Activated CD4-positive, alpha-beta memory T cell treated with anti-CD3 and anti-CD28 coated beads for 36 hours (primary cell): ENCODE results near the gene CPA4. TPM values are rescaled to one million over a fixed set of nuclear protein-coding genes. Genes with fewer than 3 reads are reported as not detected.

Experiments
- CTCF ChIA-PET: fragments of 350-600 bp; sonication (Branson Sonifier 250); formaldehyde crosslinking; loops from one replicate; lab custom pipeline; 2021; ENCODE audit warnings: antibody characterized with exemption, inconsistent platforms; lab: Charles Lee
- POLR2A ChIA-PET: fragments of 350-600 bp; sonication (Branson Sonifier 250); formaldehyde crosslinking; loops from one replicate; lab custom pipeline; 2021; ENCODE audit warnings: antibody characterized with exemption; lab: Charles Lee
- DNase-seq: peaks from one replicate; pipeline ENCODE4 v3.0.0-alpha.2; 2020
- H3K27ac Mint-ChIP-seq: one replicate; pipeline ENCODE4 v1.8.0; 2021; ENCODE audit warnings: mixed read lengths
- H3K27me3 Mint-ChIP-seq: one replicate; pipeline ENCODE4 v1.8.0; 2021; ENCODE audit warnings: mixed read lengths
- H3K36me3 Mint-ChIP-seq: one replicate; pipeline ENCODE4 v1.8.0; 2021; ENCODE audit warnings: mixed read lengths
- H3K4me1 Mint-ChIP-seq: one replicate; pipeline ENCODE4 v1.8.0; 2021; ENCODE audit warnings: low read depth, mixed read lengths
- H3K4me3 Mint-ChIP-seq: one replicate; pipeline ENCODE4 v1.8.0; 2021; ENCODE audit warnings: mild to moderate bottlenecking, mixed read lengths
- H3K9me3 Mint-ChIP-seq: one replicate; pipeline ENCODE4 v1.8.0; 2021; ENCODE audit warnings: mixed read lengths
- intact Hi-C: fragments of 100-400 bp; cut with micrococcal nuclease; formaldehyde crosslinking; loops from one replicate; pipeline ENCODE4 v1.15.1; 2023
- total RNA-seq, 2 experiments: library from RNA; stranded (reverse); gene quantifications; one replicate each; pipeline ENCODE4 v1.2.3, GENCODE V29; 2021

The CPA4 gene
- total RNA-seq, 2 experiments from 2014 or later: 0.45 to 0.90 TPM

DNA sequence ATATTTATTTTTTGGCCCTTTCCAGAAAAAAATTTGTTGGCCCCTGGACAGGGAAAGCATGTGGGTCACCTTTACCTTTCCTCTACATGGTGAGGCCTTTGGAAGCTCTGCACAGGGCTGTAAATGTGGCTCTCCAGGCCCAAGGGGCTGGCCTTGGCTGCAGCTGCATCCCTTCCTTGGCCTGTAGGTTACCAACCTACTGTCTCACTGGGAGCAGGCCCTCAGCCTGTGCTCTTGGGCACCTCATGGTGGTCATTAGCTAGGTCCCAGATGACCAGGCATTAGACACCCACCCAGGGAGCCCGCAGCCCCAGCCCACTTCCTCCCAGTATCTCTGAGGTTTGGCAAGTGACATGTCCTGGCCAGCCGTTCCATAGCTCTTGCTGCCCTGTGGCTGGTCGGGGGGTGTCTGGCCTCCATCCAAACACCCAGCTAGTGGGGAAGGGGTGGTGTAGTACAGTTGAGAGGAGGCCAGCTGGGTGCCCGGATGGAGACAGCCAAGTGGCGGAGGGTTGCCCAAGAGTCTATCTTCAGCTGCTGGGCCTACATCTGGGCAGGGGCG, 44.5 kb downstream of the CPA4 start:
- Mint-ChIP-seq H3K4me3 (no peak overlapping the region), H3K4me1 (peaks cover 3% of the 10 kb centered on the region), H3K36me3 (no peaks in the 10 kb centered on the region), H3K27ac (no peak overlapping the region), H3K27me3 (no peaks in the 10 kb centered on the region), H3K9me3 (no peaks in the 10 kb centered on the region)
- ChIA-PET POLR2A (no interaction called here), CTCF (no interaction called here)
- DNase-seq: no peak
- intact Hi-C loops: no loop called here

DNA sequence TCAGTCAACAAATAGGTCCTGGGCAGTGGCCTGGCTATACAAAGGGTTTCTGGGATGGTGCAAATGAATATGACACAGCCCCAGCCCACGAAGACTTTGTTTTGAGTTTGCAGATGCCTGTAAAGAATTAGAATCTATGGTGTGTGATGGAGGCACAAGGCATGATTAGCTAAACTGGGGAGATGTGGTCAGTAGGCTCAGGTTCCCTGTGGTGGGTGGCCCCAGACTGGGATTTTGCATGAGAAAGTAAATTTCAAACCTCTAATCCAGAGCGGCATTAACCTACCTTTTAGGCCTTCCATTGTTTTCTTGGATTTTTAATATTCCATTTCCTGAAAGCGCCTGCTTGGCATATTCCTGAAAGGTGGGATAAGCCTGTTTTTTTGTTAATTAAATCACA, 45.3 kb downstream of the CPA4 start:
- no peak for DNase-seq
- intact Hi-C loops: no loop called here
- Mint-ChIP-seq H3K27ac (no peak overlapping the region), H3K4me1 (peaks cover 3% of the 10 kb centered on the region), H3K4me3 (no peak overlapping the region), H3K27me3 (no peaks in the 10 kb centered on the region), H3K36me3 (no peaks in the 10 kb centered on the region), H3K9me3 (no peaks in the 10 kb centered on the region)
- ChIA-PET POLR2A (no interaction called here), CTCF (no interaction called here)

DNA sequence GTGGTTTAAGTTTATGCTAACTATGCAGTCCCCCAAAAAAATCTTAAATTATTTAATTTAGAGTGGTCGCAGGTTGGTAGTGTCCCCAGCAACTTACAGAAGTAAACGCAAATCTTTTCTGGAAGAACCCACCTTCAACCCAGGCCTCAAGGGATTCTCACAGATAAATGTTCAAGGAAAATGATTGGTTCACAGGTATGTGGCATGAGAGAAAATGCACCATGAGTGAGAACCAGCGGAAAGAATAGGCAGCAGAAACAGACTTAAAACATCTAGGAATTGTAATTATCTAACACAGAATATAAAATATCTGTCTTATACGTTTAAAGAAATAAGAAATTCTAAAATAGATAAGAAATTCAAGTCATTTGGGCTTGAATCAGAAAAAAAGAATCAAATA, 48.9 kb downstream of the CPA4 start:
- H3K4me1 Mint-ChIP-seq: no peaks in the 10 kb centered on the region
- H3K27me3 Mint-ChIP-seq: peaks cover 3% of the 10 kb centered on the region
- no peaks in the 10 kb centered on the region for H3K9me3 Mint-ChIP-seq
- H3K27ac Mint-ChIP-seq: no peak overlapping the region
- CTCF ChIA-PET: no interaction called here
- POLR2A ChIA-PET: no interaction called here
- no peaks in the 10 kb centered on the region for H3K36me3 Mint-ChIP-seq
- intact Hi-C loops: no loop called here
- no peak for DNase-seq
- no peak overlapping the region for H3K4me3 Mint-ChIP-seq

GRCh38 chr7:130342701-130343380, 49.9 kb downstream of the CPA4 start:
- Mint-ChIP-seq H3K4me3 (no peak overlapping the region), H3K36me3 (no peaks in the 10 kb centered on the region), H3K27ac (no peak overlapping the region), H3K27me3 (peaks cover 5% of the 10 kb centered on the region), H3K9me3 (no peaks in the 10 kb centered on the region), H3K4me1 (no peaks in the 10 kb centered on the region)
- CTCF ChIA-PET: no interaction called here
- no peak for DNase-seq
- POLR2A ChIA-PET: no interaction called here
- intact Hi-C loops: no loop called here

DNA sequence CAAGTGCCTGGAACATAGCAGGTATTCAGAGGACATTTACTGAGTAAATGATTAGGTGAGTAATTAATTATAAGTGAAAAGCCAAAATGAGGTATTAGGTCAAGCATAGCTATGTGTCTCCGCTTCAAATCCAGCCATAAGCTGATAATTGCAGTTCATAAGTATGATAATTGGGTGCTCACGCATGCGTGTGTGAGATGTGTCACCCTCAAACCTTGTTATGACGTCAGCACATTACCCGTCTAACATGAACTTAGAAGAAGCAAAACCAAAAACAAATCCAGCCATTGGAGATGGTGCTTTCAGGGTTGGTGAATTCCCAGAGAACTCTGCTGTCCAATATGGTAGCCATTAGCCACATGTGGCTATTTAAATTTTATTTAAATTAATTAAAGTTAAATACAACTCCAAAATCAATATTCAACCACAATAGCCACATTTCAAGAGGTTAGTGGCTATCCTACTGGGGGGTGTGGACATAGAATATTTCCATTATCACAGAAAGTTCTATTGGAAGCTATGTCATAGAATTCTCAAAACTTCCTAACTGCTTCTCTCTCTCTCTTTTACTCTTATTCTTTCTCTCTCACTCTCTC, 51.4 kb downstream of the CPA4 start, which contains the start of gene CPA5:
Gene CPA5 (plus strand): TSS at position 546 of the 596 bp plus-strand sequence. CDS start 1,670 bp downstream, outside the sequence.
- DNase-seq: no peak
- Mint-ChIP-seq H3K4me3 (no peak within 1 kb of the TSS), H3K27ac (no peak within 1 kb of the TSS), H3K9me3 (no peaks in the 10 kb centered on the region), H3K4me1 (no peaks in the 10 kb centered on the region), H3K27me3 (peaks cover 7% of the 10 kb centered on the region), H3K36me3 (no peaks in the 10 kb centered on the region)
- intact Hi-C loops: no loop called here
- POLR2A ChIA-PET: no interaction called here
- CTCF ChIA-PET: no interaction called here

- Mint-ChIP-seq H3K4me3 (no peak overlapping the region), H3K27me3 (peaks cover 10% of the 10 kb centered on the region), H3K4me1 (peaks cover 4% of the 10 kb centered on the region), H3K9me3 (no peaks in the 10 kb centered on the region), H3K27ac (no peak overlapping the region), H3K36me3 (no peaks in the 10 kb centered on the region)
- DNase-seq: no peak
- ChIA-PET CTCF (no interaction called here), POLR2A (no interaction called here)
- intact Hi-C loops: no loop called here
Observed at GRCh38 chr7:130345136-130345535, 52.2 kb downstream of the CPA4 start.

DNA sequence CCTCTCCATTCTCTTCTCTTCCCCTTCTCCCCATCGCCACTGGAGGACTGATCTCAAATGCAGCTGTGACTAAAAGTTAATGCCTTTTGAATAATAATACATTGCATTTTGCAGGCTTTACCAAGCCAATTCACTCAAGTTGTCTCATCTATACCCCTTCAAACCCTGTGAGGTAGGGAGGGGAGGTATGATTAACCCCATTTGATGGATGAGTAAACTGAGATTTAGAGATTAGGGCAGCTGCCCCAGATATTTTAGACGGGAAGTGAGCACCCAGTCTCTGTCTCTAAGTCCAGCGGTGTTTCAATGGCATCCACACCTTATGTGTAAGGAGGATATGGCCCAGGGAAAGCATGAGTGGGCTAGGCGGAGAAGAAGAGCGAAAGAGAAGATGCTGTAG, 52.8 kb downstream of the CPA4 start:
- Mint-ChIP-seq H3K36me3 (no peaks in the 10 kb centered on the region), H3K4me3 (no peak overlapping the region), H3K27ac (no peak overlapping the region), H3K9me3 (no peaks in the 10 kb centered on the region), H3K27me3 (peaks cover 13% of the 10 kb centered on the region), H3K4me1 (peaks cover 9% of the 10 kb centered on the region)
- POLR2A ChIA-PET: no interaction called here
- CTCF ChIA-PET: no interaction called here
- DNase-seq: no peak
- intact Hi-C loops: no loop called here

GRCh38 chr7:130346177-130346905, 53.4 kb downstream of the CPA4 start:
- Mint-ChIP-seq H3K27me3 (peaks cover 16% of the 10 kb centered on the region), H3K36me3 (no peaks in the 10 kb centered on the region), H3K4me1 (peaks cover 16% of the 10 kb centered on the region), H3K4me3 (no peak overlapping the region), H3K9me3 (no peaks in the 10 kb centered on the region), H3K27ac (no peak overlapping the region)
- ChIA-PET POLR2A (no interaction called here), CTCF (no interaction called here)
- DNase-seq: no peak
- intact Hi-C loops: no loop called here

- POLR2A ChIA-PET: no interaction called here
- Mint-ChIP-seq H3K27ac (no peak overlapping the region), H3K9me3 (no peaks in the 10 kb centered on the region), H3K27me3 (peaks cover 18% of the 10 kb centered on the region), H3K4me3 (no peak overlapping the region), H3K4me1 (peaks cover 18% of the 10 kb centered on the region), H3K36me3 (no peaks in the 10 kb centered on the region)
- intact Hi-C loops: no loop called here
- CTCF ChIA-PET: no interaction called here
- DNase-seq: no peak
Observed at GRCh38 chr7:130346941-130347340, 54.0 kb downstream of the CPA4 start.

GRCh38 chr7:130349911-130350782, 57.2 kb downstream of the CPA4 start:
- ChIA-PET POLR2A (no interaction called here), CTCF (interaction anchor here (1.5 kb wide), 1 partner anchor 107 kb away, joined by 3 read pairs; no protein-coding TSS in a partner anchor)
- no peak for DNase-seq
- intact Hi-C loops: no loop called here
- Mint-ChIP-seq H3K36me3 (no peaks in the 10 kb centered on the region), H3K27ac (peak overlapping the region; percentile 24), H3K9me3 (no peaks in the 10 kb centered on the region), H3K27me3 (peaks cover 24% of the 10 kb centered on the region), H3K4me3 (no peak overlapping the region), H3K4me1 (peaks cover 18% of the 10 kb centered on the region)

DNA sequence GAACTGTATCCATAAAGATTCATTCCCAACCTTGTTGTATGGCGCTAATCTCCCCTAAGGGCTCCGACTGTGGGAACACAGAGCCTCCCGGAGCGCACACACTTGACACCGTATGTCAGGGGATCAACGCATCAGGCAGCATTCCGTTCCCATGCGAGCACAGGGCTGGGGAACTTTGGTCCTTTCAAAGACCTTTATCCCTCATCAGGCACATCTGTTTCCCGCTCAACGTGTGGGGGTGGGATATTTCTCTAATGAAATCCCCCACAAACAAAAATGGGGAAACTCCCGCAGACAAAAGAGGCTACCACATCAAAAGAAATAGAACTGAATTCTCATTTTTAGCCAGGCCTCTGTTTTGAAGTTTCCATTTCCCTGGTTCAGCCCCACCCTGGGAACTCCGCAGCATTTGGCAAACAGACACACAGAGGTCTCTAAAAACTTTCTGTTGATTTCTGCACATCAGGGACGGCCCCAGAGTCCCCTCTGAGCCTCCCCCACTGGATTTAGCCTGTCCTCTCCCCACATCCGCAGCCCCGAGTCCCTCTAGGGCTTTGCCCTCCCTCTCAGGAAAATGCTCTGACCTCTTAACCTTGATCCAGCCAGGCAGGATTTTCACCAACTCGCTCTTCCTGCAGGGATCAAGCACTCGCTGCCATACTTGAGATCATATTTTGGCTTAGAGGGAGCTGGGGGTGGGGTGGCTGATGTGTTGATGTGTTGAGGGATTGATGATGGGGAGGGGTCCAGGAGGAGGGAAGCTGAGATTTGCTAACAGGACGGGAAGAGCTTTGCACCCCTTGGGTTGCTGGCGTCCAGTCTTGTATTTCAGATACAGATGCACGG, 58.2 kb downstream of the CPA4 start:
- Mint-ChIP-seq H3K36me3 (no peaks in the 10 kb centered on the region), H3K27ac (peak overlapping the region; percentile 24), H3K4me1 (peaks cover 18% of the 10 kb centered on the region), H3K27me3 (peaks cover 24% of the 10 kb centered on the region), H3K9me3 (no peaks in the 10 kb centered on the region), H3K4me3 (no peak overlapping the region)
- ChIA-PET POLR2A (interaction anchor here (0.6 kb wide), 1 partner anchor 1354 kb away, joined by 4 read pairs; no protein-coding TSS in a partner anchor), CTCF (interaction anchor here (1.5 kb wide), 1 partner anchor 108 kb away, joined by 3 read pairs; no protein-coding TSS in a partner anchor)
- peak; percentile 47 for DNase-seq
- intact Hi-C loops: loop anchor here (1.0 kb wide), 1 partner anchor 74 kb away; no protein-coding TSS in a partner anchor
